H4 (cell line): Measurements from ENCODE around the gene POU5F2. TPM values are rescaled to one million over a fixed set of nuclear protein-coding genes. Genes with fewer than 3 reads are reported as not detected.

Source experiments
- DNase-seq: peaks from one replicate; pipeline ENCODE4 v3.0.0-alpha.2; 2015; ENCODE audit warnings: low spot score
- total RNA-seq: library from RNA; depleted of rRNA; stranded (reverse); fragments of >200 nt; shearing (Covaris generic); gene quantifications from 2 replicates; pipeline ENCODE4 v1.2.3, GENCODE V29; 2014; rRNA removed

POU5F2 gene
- total RNA-seq, 1 experiment from 2014 or later = 0.04 TPM

DNA sequence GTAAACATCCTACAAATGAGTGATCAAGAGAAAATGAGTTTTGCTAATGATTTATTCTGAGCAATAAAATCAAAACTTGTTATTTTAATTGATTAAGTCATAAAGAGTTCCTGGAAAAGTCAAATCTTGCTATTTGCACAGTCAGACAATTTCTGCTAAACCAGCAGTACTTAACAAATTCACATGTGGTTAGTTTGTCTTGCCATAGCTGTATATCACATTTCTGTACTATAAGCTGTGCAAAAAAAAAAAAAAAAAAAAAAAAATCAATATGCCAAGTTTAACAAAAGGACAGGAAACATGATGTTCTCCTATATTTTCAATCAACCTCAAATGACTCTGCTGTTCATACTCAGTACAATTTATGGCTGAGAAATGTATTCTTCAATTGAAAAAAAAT is 24.9 kb downstream of the POU5F2 start:
- no peak for DNase-seq

GRCh38 chr5:93715761-93716160 is 25.6 kb downstream of the POU5F2 start:
- DNase-seq = no peak

DNA sequence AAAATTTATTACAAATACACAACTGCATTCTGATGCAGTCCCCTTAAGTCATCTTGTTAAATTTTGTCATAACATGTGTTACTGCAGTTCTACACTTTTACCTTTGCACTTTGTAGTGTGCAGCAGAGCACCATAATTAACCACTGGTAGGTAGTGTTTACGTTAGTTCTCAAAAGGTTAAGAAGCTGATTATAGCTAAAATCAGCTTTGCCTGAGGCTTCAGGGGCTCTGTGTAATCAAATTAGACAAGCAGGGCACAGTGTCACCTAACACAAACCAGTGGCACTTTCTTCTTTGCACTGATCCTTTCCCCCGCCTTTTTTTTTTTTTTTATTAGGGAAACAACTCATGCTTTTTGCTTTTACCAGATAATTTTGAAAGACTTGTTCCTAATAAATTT is 26.1 kb downstream of the POU5F2 start:
- no peak for DNase-seq

- no peak for DNase-seq
Measured at GRCh38 chr5:93708442-93708841, 33.0 kb downstream of the POU5F2 start.

- DNase-seq = no peak
Measured at GRCh38 chr5:93705896-93706295, 35.5 kb downstream of the POU5F2 start.

GRCh38 chr5:93704996-93705395 is 36.4 kb downstream of the POU5F2 start:
- DNase-seq = no peak

DNA sequence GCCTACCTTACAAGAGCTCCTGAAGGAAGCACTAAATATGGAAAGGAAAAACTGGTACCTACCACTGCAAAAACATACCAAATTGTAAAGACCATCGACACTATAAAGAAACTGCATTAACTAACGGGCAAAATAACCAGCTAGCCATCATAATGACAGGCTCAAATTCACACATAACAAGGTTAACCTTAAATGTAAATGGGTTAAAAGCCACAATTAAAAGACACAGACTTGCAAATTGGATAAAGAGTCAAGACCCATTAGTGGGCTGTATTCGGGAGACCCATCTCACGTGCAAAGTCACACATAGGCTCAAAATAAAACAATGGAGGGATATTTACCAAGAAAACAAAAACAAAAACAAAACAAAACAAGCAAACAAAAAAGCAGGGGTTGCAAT is 49.4 kb downstream of the POU5F2 start:
- DNase-seq = no peak

Other genes with a start within 250 kb of the POU5F2 start
- gene NR2F1-AS1, start 160.4 kb downstream of the POU5F2 start, total RNA-seq = 5.2 and 10.4 TPM in 2 replicates
- gene NR2F1, start 158.4 kb downstream of the POU5F2 start, total RNA-seq = 6.5 and 10.3 TPM in 2 replicates